HG03103 (cell line): ENCODE data around the gene RAPGEF4.

Experiments used
- ATAC-seq: cut with Tn5 transposase; IDR thresholded peaks from one replicate; pipeline ENCODE4 v1.9.1; 2021; ENCODE audit warnings: low read depth; ENCODE audit not compliant: unreplicated experiment

The RAPGEF4 gene

DNA sequence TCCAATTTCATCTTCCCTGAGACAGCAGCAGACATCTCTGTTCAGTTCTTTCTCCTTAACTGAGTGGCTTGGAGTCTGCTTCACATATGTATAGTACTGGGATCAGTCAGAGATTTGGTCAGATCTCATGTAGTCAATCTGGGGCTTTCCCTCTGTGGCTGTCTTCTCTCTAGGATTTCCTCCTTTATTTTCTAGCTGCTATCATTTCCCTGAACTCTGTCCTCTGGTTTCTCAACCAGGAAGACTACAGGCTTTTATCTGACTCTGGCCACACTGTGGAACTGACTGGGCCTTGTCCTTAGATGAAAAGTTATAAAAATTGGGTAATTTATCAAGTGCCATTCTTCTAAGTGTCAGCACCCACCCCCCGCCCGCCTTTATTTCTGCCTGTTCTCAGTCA is 121.0 kb downstream of the RAPGEF4 start:
- no peak for ATAC-seq

DNA sequence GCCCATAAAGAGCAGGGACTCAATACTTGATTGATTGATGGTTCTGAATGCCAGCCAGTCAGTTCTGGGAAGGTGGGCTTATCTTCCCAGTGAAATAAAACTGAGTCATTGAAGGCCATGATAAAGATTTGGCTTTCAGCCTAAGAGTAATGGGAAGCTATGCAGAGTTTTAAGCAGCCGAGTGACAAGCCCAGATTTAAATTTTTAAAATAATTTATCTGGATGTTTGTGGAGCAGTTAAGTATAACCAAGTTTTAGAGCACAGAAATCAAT is 122.8 kb downstream of the RAPGEF4 start:
- no peak for ATAC-seq

DNA sequence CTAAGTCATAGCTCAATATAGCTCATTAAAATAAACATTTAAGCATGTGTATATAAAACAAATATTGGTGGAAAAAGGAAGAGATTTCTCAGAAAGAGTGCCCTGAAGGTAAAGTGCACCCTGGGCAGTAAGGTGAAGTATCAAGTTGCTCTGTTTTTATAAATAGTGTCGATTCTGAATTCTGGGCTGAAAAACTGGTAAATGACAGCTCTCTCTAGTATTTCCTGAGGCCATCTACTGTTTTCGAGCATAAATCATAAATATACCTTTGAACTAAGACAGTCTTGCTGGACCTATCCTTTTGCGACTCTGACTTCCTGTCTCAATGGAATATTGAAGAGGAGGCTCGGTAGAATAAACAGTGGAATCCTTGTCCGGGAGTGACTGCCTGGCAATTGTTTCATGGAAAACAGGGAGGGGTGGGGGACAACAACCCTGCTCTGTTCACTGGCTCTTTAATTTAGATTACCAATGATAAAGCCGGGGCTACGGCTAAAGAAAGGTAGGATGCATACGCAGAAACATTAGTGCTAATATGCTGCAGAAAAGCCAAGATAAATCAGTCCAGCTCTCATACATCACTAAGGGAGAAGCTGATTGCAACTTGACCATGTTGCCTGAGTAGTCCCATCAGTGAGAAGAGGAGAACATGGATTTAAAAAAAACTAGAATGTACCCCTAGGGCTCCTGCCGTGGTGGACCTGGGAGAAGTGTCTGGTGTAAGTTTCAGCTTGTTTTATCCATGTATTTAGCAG is 124.1 kb downstream of the RAPGEF4 start:
- ATAC-seq: no peak

DNA sequence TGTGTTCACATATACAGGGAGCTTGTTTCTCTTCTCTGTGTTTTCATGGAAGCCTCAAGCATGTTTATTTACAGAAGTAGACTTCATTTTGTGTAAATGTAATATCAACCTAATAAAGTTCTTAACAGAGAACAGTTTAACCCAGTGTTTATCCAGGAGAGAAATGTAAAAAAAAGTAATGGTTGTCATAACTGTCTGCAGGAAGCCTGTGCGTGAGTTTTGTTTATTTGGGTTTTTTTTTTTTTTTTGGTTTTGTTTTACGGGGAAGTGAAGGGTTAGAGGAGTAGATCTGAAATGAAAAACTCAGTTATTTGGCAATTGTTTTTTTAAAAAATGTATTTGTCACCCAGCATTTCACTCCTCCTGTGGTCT is 124.7 kb downstream of the RAPGEF4 start:
- ATAC-seq: no peak

DNA sequence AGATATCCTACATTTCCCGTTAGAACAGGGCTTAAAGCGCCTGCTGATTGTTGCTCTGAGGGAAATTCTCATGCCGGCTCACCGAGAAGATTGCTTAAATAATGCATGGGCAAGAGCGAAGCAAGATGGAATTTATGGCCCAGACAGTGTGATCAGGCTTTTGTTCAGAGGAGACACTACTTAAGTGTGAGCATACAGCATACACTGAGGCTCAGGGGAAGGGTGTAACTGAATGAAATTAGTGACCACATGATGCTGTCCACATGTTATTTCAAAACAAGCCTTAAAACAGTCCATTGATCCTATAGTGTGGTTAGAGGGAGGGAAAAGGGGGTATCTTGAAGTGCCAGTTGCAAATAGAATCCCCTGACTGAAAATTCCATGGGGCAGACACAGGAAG is 125.5 kb downstream of the RAPGEF4 start:
- ATAC-seq: no peak

DNA sequence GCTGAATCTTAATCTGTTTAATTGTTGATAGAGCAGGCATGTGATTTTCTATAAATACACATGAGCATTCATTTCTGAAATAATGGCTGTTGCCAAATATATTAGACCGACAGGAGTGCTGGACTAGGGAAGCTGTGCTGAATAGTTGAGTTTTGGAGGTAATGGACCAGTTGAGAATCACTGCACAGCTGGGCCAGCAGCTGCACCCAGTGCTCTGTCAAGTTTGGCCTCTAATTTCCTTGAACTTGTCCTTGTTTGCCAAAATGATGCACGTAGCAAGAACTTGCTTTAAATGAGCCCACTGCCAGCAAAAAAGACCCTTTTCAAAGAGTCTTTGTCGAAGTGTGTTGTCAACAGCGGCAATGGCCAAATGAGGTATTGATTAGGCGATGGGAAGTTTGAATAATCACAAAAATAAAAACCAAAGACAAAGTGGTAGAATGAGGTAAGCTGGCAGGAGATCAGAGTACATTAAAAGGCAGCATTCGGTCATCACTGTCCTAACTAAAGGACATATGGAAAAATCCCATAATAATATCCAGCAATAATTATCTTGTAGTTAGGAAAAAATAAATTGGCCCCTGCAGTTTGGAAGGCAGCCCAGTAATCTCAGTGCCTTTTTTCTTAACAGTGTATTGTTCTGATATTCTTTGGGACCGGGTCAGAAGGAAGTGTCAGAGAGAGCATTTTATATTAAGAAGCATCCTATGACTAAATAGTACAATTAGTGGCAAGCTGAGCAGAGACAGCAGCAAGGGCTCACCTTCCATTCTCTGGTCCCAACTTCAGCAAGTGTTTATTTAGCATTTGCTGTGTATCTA is 126.2 kb downstream of the RAPGEF4 start:
- ATAC-seq: no peak

DNA sequence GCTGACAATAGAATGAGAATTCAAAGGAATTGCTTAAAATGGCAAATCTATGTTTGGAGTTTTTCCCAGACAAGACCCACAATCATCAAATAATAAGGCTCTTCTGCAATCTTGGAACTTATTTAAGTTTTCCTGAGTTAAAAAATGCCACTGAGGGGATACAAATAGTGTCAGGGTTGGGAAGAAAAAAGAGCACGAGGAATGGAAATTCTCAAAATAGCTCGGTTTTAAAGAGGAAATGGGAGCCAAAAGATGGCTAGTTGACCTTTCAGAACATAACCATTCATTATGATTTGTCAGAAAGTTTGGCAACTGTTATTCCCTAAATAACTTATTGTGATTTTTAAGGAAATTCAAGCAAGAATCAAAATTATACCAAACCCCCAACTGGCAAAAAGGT is 127.7 kb downstream of the RAPGEF4 start:
- ATAC-seq: no peak

DNA sequence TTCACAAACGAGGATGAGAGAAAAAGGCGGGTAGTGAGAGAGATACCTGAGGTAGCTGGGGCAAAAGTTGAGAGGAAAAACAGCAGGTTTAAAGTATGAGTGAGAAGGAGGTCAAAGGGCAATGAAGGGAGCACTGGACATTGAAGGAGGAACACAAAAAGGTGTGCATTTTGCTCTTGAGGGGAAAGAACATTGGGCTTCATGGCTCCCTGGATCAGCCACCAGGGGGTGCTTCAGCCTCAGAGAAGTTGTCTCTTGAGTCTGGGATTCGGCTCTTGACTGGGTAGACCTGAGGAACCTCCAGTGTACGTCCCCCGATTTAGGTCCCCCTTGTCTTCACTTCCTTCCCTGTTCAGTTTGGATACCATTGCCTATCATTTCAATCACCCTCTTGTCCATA is 128.5 kb downstream of the RAPGEF4 start:
- ATAC-seq: no peak

DNA sequence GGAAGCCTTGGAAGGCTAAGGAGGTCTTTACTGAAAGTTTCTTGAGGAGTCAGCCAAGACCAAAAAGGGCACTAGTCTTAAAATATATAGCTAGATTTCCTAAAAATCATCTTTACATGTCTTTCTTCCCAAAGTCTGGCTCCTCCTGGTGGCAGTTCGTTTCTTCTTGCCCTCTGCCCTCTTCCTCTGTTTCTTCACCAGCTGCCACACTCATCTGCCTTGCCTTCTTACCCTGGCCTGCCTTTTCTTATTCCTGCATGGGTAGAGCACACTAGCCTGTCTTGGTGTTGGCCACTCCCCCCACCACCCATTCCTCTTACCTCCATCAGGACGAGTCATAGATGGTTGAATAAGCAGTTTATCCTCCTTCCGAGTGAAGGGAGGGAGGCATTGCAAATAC is 129.8 kb downstream of the RAPGEF4 start:
- no peak for ATAC-seq

DNA sequence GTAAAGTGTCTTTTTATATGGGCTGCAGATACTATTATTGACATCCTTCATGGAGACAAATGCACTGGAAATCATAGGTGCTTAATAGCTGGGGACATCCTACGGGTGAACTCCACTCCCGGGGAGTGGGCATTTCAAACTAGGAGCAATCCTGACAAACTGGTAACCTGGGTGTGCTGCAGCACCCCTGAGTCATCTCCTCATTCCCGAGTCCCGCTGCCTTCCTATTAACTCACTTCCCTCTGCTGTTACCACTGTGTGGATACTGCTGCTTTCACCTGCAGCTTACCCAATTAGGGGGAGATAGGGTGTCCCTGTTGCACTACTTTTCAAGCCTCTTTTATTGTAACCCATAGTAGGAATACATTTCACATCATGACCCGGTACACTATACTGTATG is 134.2 kb downstream of the RAPGEF4 start:
- no peak for ATAC-seq

DNA sequence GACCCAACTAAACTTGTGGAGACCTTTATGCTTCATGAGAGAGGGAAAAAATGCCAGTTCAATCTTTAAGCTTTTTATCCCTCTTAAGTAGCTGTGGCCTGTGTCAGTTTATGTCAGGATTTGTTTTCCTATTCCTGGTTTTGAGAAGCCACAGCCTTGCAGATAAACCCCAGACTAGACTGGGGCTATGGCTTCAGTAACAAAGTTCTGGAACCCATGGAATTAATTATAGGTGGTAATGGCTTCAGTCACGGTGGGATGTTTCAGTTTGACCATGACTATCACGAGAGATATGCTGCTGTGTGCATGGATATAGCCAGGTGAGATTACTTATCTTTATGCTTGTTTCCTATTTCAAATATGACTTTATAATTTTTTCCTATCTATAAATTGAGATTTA is 134.8 kb downstream of the RAPGEF4 start:
- ATAC-seq: no peak

DNA sequence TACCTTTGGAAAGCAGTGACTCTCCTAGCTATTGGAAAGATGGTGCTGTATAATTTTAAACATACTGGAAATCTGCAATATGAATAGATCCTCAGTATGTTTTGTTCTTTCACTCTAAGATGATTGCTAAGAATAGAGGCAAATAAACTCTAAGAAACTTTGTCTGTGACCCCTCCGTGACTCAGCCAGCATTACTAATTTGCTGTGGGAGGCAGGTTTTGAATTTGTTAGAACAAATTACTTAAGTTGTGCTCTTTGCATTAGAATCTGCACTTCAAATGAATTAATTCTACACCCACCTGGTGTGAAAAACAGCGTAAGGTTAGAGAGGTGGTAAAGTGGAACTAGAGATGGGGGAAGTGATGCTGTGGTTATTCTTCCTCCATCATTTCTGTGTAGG is 142.2 kb downstream of the RAPGEF4 start:
- ATAC-seq: no peak

DNA sequence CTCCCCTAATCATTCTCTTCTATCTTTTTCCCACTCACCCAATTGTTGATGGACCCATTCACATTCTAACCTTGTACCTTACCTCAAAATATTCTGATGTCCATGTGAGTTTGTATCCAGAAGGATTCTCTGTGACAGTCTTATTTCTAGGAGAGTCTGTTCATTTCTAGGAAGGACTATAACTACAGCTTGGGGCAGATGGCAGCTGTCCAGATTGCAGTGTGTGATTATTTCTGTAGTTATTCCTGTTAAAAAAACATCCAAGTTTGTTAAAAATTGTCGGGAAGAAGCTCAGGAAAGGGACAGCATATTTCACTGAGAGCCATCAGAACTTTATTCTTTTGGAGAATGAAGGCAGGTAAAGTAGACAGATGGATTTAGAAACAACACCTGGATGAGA is 142.6 kb downstream of the RAPGEF4 start:
- ATAC-seq: no peak

DNA sequence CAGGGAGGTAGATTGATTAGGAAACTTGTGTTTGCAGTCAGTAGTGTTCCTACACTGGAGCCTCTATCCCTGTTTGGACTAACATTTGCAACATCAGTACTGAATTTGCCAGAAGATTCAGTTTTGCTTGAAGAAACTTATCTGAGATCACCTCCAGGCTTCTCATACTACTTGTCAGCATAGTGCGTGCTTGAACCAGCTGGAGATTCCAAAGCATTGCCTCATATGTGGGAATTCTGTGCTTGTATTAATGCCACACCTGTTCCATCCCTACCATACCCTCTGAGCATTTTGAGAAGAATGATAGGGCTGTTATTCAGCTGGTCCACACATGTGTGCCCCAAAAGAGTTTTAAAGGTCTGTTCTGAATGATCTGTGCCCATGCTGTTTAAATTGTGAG is 148.7 kb downstream of the RAPGEF4 start:
- ATAC-seq: no peak

DNA sequence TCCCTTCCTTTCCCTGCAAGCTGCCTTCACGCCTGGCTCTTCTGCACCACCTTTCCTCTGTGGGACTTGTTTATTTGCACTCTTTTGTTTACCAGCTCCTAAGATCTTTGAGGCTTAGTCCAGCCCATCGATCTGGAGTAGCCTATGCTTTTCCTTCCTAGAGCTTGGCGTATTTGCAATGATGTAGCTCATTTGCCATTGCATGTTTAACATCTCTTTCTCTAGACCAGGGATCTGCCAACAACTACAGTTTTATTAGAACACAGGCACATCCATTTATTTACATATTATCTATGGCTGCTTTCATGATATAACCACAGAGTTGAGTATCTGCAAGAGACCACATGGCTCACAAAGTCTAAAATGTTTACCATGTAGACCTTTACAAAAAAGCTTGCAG is 150.4 kb downstream of the RAPGEF4 start:
- ATAC-seq: no peak

DNA sequence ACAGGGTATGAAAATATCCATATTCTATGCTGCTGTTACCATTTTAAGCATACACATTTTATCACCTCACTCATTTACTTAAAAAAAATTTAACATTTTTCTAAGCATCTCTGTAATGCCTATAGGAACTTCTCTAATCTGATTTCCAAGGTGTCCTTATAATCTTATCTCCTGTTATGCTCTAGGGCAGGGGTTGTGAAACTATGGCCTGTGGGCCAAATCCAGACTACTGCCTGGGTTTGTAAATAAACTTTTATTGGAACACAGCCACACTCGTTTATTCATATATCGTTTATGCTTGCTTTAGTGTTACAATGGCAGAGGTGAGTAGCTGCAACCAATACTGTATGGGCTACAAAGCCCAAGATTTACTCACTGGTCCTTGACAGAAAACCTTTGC is 151.6 kb downstream of the RAPGEF4 start:
- no peak for ATAC-seq

DNA sequence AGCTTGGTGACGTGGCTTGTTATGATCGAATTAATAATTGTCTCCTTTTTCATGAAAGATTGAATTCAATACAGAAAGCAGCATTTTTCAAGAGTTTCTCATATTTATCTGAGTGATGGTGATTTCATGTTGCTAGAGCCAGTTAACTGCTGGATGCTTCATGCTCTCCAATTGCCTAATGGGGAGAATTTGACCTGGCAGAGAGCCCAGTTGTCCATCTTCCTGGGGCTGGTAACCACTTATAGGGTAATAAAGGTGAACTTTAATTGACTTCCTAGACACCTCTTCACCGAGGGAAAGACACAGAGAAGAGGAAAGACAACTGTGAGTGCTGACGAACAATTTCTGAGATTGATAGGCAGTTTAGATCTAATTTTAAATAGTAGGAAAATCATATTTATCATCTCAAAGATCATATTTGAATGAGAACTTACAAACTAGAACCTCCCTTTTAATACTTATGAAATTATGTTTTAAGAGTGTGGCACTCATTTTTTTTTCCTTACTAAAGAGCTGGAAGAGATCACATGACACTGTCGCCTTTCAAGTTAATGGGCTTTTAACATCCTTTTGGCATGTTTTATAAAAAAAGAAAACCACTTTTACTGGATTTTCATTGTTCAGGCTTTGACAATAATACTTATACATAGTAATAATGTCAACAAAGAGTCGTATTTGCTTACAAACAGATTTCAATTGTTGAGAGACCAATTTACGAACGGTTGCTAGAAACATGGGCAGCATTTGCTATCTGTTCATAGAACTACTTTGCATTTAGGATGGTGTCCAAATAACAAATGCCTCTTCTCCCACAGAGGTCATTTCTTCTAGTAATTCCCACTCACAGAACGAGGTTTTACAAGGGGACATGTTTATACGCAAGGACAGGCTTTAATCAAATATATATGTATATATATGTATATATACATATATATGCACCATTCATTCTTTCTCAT is 153.3 kb downstream of the RAPGEF4 start:
- no peak for ATAC-seq

DNA sequence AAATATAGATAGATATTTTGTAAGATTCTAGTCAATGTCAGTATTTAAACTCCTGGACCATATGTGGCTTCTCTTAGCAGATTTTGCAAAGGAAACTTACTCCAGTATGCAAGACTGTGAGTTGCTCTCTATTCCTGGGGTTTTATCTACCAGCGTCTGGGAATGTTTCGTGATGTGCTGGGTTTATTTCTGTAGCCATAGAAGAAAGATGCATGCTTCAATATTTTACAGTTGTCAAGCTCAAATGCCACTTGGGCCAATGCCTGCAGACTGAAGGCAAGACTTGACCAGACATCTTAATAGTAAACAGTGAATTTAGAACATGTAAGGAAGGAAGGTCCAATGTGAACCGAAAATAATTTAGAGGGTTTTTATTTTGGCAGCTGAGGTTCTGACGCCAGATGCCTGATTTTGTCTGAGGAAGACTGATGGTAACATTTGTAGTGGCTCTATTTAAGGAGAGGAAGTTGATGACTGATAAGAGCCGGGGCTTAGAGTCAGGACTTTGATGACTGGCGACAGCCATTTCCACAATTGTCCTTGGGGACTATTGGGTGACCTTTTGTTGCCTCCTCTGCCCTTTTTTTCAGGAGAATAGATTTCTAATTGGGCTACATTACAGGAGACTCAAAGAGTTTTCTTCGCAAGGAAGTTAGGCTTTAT is 154.3 kb downstream of the RAPGEF4 start:
- no peak for ATAC-seq

DNA sequence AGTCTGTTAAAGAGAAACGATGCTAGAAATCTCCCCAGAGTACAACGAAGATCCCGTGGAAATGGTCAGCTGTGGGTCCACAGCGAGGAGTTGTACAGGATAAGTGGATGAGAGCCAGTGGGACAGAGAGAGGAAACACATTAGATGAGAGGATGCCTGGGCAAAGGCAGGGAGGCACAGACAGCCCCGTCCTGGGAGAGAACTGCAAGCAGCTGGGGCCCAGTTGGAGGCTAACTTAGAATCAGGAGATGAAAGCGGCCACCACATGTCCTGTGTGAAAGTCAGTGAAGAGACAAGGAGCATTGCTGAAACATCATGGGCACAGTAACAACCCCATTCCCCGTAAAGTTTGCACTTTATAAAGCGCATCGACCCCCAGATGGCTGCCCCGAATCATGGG is 157.5 kb downstream of the RAPGEF4 start:
- ATAC-seq: no peak

DNA sequence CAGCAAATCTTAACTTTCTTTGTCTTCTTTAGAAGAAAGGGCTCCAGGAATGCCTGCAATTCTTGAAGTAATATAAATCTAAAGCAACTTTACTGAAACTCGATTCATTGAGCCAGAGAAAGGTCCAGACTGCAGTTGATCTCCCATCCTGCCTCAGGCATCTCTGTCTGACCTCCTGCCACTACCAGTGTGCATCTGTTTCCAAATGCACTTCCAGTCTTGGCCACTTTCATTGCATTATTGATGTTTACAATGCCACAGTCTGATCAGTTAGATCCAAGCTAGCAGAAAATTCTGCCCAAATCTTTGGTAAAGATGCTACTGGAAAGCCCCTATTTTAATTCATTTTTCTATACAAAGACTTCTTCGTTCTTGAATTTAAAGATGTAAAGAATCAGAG is 158.0 kb downstream of the RAPGEF4 start:
- no peak for ATAC-seq
